HPDE6-E6E7 (cell line): Measurements from ENCODE around the gene MSTO1.
"Not testable (repeated sequence)": the region's sequence is repeated elsewhere in the genome, so short reads cannot be mapped to it uniquely, and the experiment has no call there.

Source experiments
- DNase-seq: peaks from one replicate; pipeline ENCODE4 v3.0.0; 2011; ENCODE audit warnings: missing footprints; ENCODE audit errors: extremely low spot score

The MSTO1 gene

GRCh38 chr1:155613226-155613625 is 3.2 kb downstream of the MSTO1 start:
- DNase-seq, result not testable (repeated sequence)

- no peak for DNase-seq
These were observed 12.2 kb downstream of the MSTO1 start for GRCh38 chr1:155622191-155622590.

- DNase-seq, result no peak
These were observed 13.3 kb downstream of the MSTO1 start for GRCh38 chr1:155623357-155623756.

- DNase-seq, result not testable (repeated sequence)
These were observed 16.4 kb downstream of the MSTO1 start for GRCh38 chr1:155626428-155626827.

GRCh38 chr1:155636397-155637153 is 26.6 kb downstream of the MSTO1 start:
- no peak for DNase-seq

- no peak for DNase-seq
These were observed 30.3 kb downstream of the MSTO1 start for GRCh38 chr1:155640367-155640766.

- DNase-seq, result not testable (repeated sequence)
These were observed 32.7 kb downstream of the MSTO1 start for GRCh38 chr1:155642559-155643180.

GRCh38 chr1:155643230-155643629 is 33.2 kb downstream of the MSTO1 start:
- DNase-seq, result no peak

GRCh38 chr1:155645034-155645598 is 35.1 kb downstream of the MSTO1 start:
- DNase-seq, result no peak

GRCh38 chr1:155645648-155646047 is 35.6 kb downstream of the MSTO1 start:
- DNase-seq, result no peak

- DNase-seq, result no peak
These were observed 36.3 kb downstream of the MSTO1 start for GRCh38 chr1:155646307-155646706.

GRCh38 chr1:155648207-155649147 is 38.5 kb downstream of the MSTO1 start:
- DNase-seq, result peak; percentile 70

GRCh38 chr1:155649676-155650075 is 39.7 kb downstream of the MSTO1 start:
- DNase-seq, result no peak

- no peak for DNase-seq
These were observed 40.3 kb downstream of the MSTO1 start for GRCh38 chr1:155650231-155650757.

- DNase-seq, result peak; percentile 47
These were observed 42.0 kb downstream of the MSTO1 start for GRCh38 chr1:155651861-155652661.

- DNase-seq, result no peak
These were observed 42.9 kb downstream of the MSTO1 start for GRCh38 chr1:155652951-155653350.

GRCh38 chr1:155657463-155657862 is 47.4 kb downstream of the MSTO1 start:
- no peak for DNase-seq

- DNase-seq, result not testable (repeated sequence)
These were observed 51.2 kb downstream of the MSTO1 start for GRCh38 chr1:155661239-155661638.
